ENCODE data around the gene SIRT7.
A peak's percentile ranks its signal among the peaks of the same experiment; 100 is the strongest.

The SIRT7 gene

GRCh38 chr17:81925860-81926450, 8.0 kb upstream of the SIRT7 start:
- TF ChIP-seq SPI1 (IDR thresholded peaks at IDR 0.05; ENCODE audit: borderline replicate concordance, low read depth) (no peak), CTCF (IDR thresholded peaks at IDR 0.05; ENCODE audit: insufficient read depth, low read length) (no peak), POLR2AphosphoS5 (IDR thresholded peaks at IDR 0.05; ENCODE audit: low read depth) (no peak), GABPA (IDR thresholded peaks at IDR 0.05; ENCODE audit: low read depth) (no peak)
- TF ChIP-seq, protein P1, sequence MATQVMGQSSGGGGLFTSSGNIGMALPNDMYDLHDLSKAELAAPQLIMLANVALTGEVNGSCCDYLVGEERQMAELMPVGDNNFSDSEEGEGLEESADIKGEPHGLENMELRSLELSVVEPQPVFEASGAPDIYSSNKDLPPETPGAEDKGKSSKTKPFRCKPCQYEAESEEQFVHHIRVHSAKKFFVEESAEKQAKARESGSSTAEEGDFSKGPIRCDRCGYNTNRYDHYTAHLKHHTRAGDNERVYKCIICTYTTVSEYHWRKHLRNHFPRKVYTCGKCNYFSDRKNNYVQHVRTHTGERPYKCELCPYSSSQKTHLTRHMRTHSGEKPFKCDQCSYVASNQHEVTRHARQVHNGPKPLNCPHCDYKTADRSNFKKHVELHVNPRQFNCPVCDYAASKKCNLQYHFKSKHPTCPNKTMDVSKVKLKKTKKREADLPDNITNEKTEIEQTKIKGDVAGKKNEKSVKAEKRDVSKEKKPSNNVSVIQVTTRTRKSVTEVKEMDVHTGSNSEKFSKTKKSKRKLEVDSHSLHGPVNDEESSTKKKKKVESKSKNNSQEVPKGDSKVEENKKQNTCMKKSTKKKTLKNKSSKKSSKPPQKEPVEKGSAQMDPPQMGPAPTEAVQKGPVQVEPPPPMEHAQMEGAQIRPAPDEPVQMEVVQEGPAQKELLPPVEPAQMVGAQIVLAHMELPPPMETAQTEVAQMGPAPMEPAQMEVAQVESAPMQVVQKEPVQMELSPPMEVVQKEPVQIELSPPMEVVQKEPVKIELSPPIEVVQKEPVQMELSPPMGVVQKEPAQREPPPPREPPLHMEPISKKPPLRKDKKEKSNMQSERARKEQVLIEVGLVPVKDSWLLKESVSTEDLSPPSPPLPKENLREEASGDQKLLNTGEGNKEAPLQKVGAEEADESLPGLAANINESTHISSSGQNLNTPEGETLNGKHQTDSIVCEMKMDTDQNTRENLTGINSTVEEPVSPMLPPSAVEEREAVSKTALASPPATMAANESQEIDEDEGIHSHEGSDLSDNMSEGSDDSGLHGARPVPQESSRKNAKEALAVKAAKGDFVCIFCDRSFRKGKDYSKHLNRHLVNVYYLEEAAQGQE (IDR thresholded peaks at IDR 0.05; ENCODE audit: insufficient replicate concordance, low read depth), result no peak
- H3K27me3 ChIP-seq (ENCODE audit: insufficient read depth, poor library complexity, severe bottlenecking), result no peaks in the 10 kb centered on the region
- peak overlapping the region; percentile 76 for H3K4me3 ChIP-seq (replicated peaks; ENCODE audit: insufficient read depth, low read length)
- peak overlapping the region; percentile 92 for H3K27ac ChIP-seq (replicated peaks)
- DNase-seq (ENCODE audit: low read depth in 1 of 2, low spot score in 1 of 2), result no peak

GRCh38 chr17:81924557-81925532, 6.9 kb upstream of the SIRT7 start:
- H3K4me3 ChIP-seq (replicated peaks; ENCODE audit: insufficient read depth, low read length), result peak overlapping the region; percentile 60
- no peak for TF ChIP-seq SPI1 (IDR thresholded peaks at IDR 0.05; ENCODE audit: borderline replicate concordance, low read depth)
- no peak for TF ChIP-seq CTCF (IDR thresholded peaks at IDR 0.05; ENCODE audit: insufficient read depth, low read length)
- TF ChIP-seq GABPA (IDR thresholded peaks at IDR 0.05; ENCODE audit: low read depth), result no peak
- TF ChIP-seq POLR2AphosphoS5 (IDR thresholded peaks at IDR 0.05; ENCODE audit: low read depth), result no peak
- TF ChIP-seq, protein P1 (IDR thresholded peaks at IDR 0.05; ENCODE audit: insufficient replicate concordance, low read depth), result no peak
- peak in 1 of 2 experiments; percentile 57 for DNase-seq (ENCODE audit: low read depth in 1 of 2, low spot score in 1 of 2)
- peak overlapping the region; percentile 92 for H3K27ac ChIP-seq (replicated peaks)
- no peaks in the 10 kb centered on the region for H3K27me3 ChIP-seq (ENCODE audit: insufficient read depth, poor library complexity, severe bottlenecking)

- DNase-seq (ENCODE audit: low read depth in 1 of 2, low spot score in 1 of 2), result peak; percentile 91 to 97
- peak overlapping the region; percentile 60 for H3K4me3 ChIP-seq (replicated peaks; ENCODE audit: insufficient read depth, low read length)
- TF ChIP-seq POLR2AphosphoS5 (IDR thresholded peaks at IDR 0.05; ENCODE audit: low read depth) (peak; percentile 68), SPI1 (IDR thresholded peaks at IDR 0.05; ENCODE audit: borderline replicate concordance, low read depth) (peak; percentile 23; the same call in 1 of the 2 replicates), GABPA (IDR thresholded peaks at IDR 0.05; ENCODE audit: low read depth) (no peak), CTCF (IDR thresholded peaks at IDR 0.05; ENCODE audit: insufficient read depth, low read length) (no peak)
Observed at GRCh38 chr17:81923302-81924260, 5.6 kb upstream of the SIRT7 start.

More at GRCh38 chr17:81923302-81924260, 5.6 kb upstream of the SIRT7 start:
- H3K27ac ChIP-seq (replicated peaks), result peak overlapping the region; percentile 92
- H3K27me3 ChIP-seq (ENCODE audit: insufficient read depth, poor library complexity, severe bottlenecking), result no peaks in the 10 kb centered on the region

Measured in HL-60 (cell line).